Measurements from ENCODE around the gene EPB41L2.
A peak's percentile ranks its signal among the peaks of the same experiment; 100 is the strongest.

Gene EPB41L2

GRCh38 chr6:130853555-130854183 lies 209.4 kb downstream of the EPB41L2 start:
- no peak for DNase-seq

- no peak for DNase-seq
Measured at GRCh38 chr6:130852844-130853554, 210.0 kb downstream of the EPB41L2 start.

GRCh38 chr6:130851026-130851425 lies 212.0 kb downstream of the EPB41L2 start:
- no peak for DNase-seq

GRCh38 chr6:130849594-130849993 lies 213.5 kb downstream of the EPB41L2 start:
- DNase-seq: no peak

- peak; percentile 8 for DNase-seq
Measured at GRCh38 chr6:130848945-130849344, 214.1 kb downstream of the EPB41L2 start.

- DNase-seq: no peak
Measured at GRCh38 chr6:130847001-130847910, 215.8 kb downstream of the EPB41L2 start.

GRCh38 chr6:130846501-130846900 lies 216.5 kb downstream of the EPB41L2 start:
- no peak for DNase-seq

- no peak for DNase-seq
Measured at GRCh38 chr6:130843575-130844320, 219.3 kb downstream of the EPB41L2 start.

- DNase-seq: no peak
Measured at GRCh38 chr6:130841128-130841728, 221.8 kb downstream of the EPB41L2 start.

GRCh38 chr6:130840050-130840449 lies 223.0 kb downstream of the EPB41L2 start:
- no peak for DNase-seq

GRCh38 chr6:130839379-130839778 lies 223.7 kb downstream of the EPB41L2 start:
- no peak for DNase-seq

- no peak for DNase-seq
Measured at GRCh38 chr6:130838951-130839350, 224.1 kb downstream of the EPB41L2 start.

- no peak for DNase-seq
Measured at GRCh38 chr6:130838250-130838860, 224.7 kb downstream of the EPB41L2 start.

GRCh38 chr6:130837067-130837466 lies 226.0 kb downstream of the EPB41L2 start:
- DNase-seq: no peak

- no peak for DNase-seq
Measured at GRCh38 chr6:130836055-130836640, 226.9 kb downstream of the EPB41L2 start.

GRCh38 chr6:130834482-130835251 lies 228.4 kb downstream of the EPB41L2 start:
- no peak for DNase-seq

GRCh38 chr6:130833569-130833968 lies 229.5 kb downstream of the EPB41L2 start:
- DNase-seq: no peak

GRCh38 chr6:130831607-130832006 lies 231.4 kb downstream of the EPB41L2 start:
- no peak for DNase-seq

- no peak for DNase-seq
Measured at GRCh38 chr6:130829333-130829910, 233.6 kb downstream of the EPB41L2 start.

Data from activated effector memory CD4-positive, alpha-beta T cell treated with Interleukin-2 at 50 U/mL for 16 hours (primary cell).